ENCODE results near the gene TYW1.

GRCh38 chr7:66958538-66959350, 37.9 kb upstream of the TYW1 start:
- no peak for TF ChIP-seq POLR2A (IDR thresholded peaks at IDR 0.05; ENCODE audit: low read length)
- no peak for TF ChIP-seq GATA1 (IDR thresholded peaks at IDR 0.05; ENCODE audit: low read depth, low read length)

Measured in erythroblast (primary cell).